GM11168 (cell line): ENCODE measurements around the gene KYNU.
"Not testable (repeated sequence)": the region's sequence is repeated elsewhere in the genome, so short reads cannot be mapped to it uniquely, and the experiment has no call there.

Source experiments
- in situ Hi-C: fragments of 300-500 bp; cut with MboI; formaldehyde crosslinking; loops from one replicate; pipeline ENCODE4 v1.12.0; 2022; ENCODE audit warnings: low sequenced_read_pairs; ENCODE audit not compliant: unreplicated experiment

KYNU gene

GRCh38 chr2:142869461-142870106, 7.9 kb upstream of the KYNU start:
- in situ Hi-C loops, result no loop called here

GRCh38 chr2:142870526-142870925, 6.9 kb upstream of the KYNU start:
- in situ Hi-C loops, result no loop called here

GRCh38 chr2:142871396-142871795, 6.1 kb upstream of the KYNU start:
- in situ Hi-C loops, result no loop called here

GRCh38 chr2:142872882-142873724, 4.4 kb upstream of the KYNU start:
- in situ Hi-C loops, result no loop called here

GRCh38 chr2:142873831-142874287, 3.6 kb upstream of the KYNU start:
- in situ Hi-C loops, result no loop called here

GRCh38 chr2:142874293-142874814, 3.1 kb upstream of the KYNU start:
- in situ Hi-C loops, result no loop called here

- in situ Hi-C loops, result no loop called here
Measured at GRCh38 chr2:142875010-142875409, 2.5 kb upstream of the KYNU start.

GRCh38 chr2:142875652-142876051, 1.8 kb upstream of the KYNU start:
- in situ Hi-C loops, result no loop called here

GRCh38 chr2:142876423-142876822, 1.0 kb upstream of the KYNU start:
- in situ Hi-C loops, result no loop called here

- in situ Hi-C loops, result no loop called here
Measured at GRCh38 chr2:142878031-142878678, 691 bp downstream of the KYNU start.

- in situ Hi-C loops, result no loop called here
Measured at GRCh38 chr2:142879151-142879550, 1.7 kb downstream of the KYNU start.

GRCh38 chr2:142880279-142880678, 2.8 kb downstream of the KYNU start:
- in situ Hi-C loops, result no loop called here

GRCh38 chr2:142881619-142882018, 4.2 kb downstream of the KYNU start:
- in situ Hi-C loops, result no loop called here

GRCh38 chr2:142882500-142882899, 5.0 kb downstream of the KYNU start:
- in situ Hi-C loops, result not testable (repeated sequence)

GRCh38 chr2:142883526-142883925, 6.1 kb downstream of the KYNU start:
- in situ Hi-C loops, result no loop called here

GRCh38 chr2:142885543-142885942, 8.1 kb downstream of the KYNU start:
- in situ Hi-C loops, result no loop called here

GRCh38 chr2:142892715-142893114, 15.3 kb downstream of the KYNU start:
- in situ Hi-C loops, result no loop called here

- in situ Hi-C loops, result no loop called here
Measured at GRCh38 chr2:142893241-142893640, 15.8 kb downstream of the KYNU start.

- in situ Hi-C loops, result no loop called here
Measured at GRCh38 chr2:142897807-142898206, 20.3 kb downstream of the KYNU start.

GRCh38 chr2:142900327-142900726, 22.9 kb downstream of the KYNU start:
- in situ Hi-C loops, result not testable (repeated sequence)

- in situ Hi-C loops, result no loop called here
Measured at GRCh38 chr2:142901780-142902179, 24.3 kb downstream of the KYNU start.
